Measurements from ENCODE around the gene RREB1. TPM values are rescaled to one million over a fixed set of nuclear protein-coding genes. Genes with fewer than 3 reads are reported as not detected.

Gene RREB1
- total RNA-seq, 1 donor from 2014 or later = 15.9 TPM

DNA sequence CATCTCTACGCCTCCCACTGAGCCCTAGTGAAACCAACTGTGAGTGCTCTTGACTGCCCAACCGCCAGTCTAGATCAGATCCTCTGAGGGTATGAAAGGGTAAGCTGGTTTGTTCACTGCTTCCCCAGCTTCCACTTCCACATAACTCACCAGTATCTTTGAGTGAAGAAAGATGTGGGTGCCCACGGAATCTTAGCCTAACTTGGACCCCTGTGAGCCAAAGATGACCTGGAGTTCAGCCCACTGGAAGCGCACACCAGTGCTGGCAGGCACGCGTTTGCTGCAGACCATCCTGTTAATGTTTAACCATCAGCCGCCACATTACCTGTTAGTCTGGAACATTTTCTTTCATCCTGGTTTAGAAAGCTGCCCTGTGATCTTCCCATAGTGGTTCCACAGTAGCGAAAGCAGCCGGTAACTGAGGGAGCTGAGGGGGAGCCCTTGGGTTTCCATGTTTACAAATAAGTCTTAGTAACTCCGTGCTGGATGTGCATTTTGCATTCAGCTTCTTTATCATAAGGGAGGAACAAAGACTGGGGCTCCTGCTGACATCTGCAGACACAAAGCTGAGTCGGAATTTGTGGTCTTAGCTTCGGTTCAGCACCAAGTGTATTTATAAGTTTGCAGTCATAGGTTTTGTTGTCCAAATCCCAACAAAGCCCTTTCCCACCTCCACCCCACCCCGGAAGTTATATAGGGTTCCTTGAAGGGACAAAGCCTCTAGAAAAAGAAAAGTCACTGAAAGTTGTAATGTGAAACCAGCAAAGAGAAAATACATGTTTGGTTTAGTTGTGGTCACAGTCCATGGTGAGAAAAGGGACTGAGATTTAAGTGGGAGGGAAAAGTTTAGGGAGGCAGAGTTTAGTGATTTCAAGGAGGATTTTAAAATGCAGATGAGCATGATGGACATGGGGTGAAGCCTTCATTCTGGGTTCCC, 134.2 kb downstream of the RREB1 start:
- peak overlapping the region; percentile 19 for H3K4me3 ChIP-seq (ENCODE audit: low read depth, low read length)
- TF ChIP-seq, protein P1, sequence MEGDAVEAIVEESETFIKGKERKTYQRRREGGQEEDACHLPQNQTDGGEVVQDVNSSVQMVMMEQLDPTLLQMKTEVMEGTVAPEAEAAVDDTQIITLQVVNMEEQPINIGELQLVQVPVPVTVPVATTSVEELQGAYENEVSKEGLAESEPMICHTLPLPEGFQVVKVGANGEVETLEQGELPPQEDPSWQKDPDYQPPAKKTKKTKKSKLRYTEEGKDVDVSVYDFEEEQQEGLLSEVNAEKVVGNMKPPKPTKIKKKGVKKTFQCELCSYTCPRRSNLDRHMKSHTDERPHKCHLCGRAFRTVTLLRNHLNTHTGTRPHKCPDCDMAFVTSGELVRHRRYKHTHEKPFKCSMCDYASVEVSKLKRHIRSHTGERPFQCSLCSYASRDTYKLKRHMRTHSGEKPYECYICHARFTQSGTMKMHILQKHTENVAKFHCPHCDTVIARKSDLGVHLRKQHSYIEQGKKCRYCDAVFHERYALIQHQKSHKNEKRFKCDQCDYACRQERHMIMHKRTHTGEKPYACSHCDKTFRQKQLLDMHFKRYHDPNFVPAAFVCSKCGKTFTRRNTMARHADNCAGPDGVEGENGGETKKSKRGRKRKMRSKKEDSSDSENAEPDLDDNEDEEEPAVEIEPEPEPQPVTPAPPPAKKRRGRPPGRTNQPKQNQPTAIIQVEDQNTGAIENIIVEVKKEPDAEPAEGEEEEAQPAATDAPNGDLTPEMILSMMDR (conservative IDR thresholded peaks at IDR 0.05; ENCODE audit: low read depth, low read length) = no peak

DNA sequence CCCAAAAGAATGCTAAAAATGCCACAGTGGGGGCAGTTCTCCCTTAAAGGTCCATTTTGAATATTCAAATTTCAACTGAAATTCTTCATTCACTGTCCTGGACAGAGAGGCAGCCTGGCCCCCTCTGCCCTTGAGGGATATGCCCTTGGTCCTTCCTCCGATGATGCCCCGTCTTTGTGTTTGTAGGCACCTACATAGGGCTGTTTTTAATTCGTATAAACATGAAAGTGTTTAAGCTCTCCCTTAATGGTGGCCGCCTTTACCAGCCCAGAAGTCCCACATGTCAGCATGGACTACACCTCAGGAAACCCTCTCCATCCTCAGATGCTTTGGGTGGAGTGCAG, 135.0 kb downstream of the RREB1 start:
- TF ChIP-seq, protein P1 (conservative IDR thresholded peaks at IDR 0.05; ENCODE audit: low read depth, low read length) = no peak
- DNase-seq (ENCODE audit: low read depth) = no peak

More for the DNA sequence above, 134.2 kb downstream of the RREB1 start:
- no peak for DNase-seq (ENCODE audit: low read depth)

DNA sequence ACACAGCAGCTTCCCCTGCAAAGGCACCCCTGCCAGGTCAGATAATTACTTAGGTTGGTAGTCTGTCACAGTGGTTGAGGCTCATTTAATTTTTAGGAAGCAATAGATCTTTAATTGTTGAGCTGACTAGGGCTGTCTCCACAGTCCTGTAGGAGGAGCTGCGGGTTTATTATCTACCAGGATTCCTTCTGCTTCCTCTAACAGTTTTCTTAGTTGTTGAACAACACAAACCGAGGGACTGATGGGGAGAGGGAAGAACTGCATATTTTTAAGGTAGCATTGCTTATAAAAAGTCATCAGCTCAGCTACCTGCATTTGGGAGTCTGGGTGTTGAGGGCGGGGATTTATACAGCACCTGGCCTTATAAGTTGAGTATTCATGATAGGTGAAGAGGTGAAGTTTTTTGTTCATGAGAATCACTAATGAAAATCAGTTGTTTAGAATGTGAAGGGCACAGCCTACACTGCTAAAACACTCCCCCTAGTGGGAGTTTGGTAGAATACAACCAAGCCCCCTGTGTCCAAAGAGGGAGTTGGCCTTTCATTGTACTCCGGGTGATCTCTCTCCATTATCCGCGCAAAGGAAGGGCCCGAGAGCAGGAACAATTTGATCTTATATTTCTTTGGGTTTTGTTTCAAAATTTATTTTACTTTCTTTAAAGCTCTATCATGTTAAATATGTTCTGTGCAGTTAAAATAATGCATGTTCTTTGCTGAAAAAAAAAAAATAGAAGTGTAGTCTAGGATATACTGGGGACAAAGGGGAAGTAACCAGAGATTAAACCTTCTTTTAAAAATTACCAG, 135.6 kb downstream of the RREB1 start:
- DNase-seq (ENCODE audit: low read depth) = no peak
- TF ChIP-seq, protein P1 (conservative IDR thresholded peaks at IDR 0.05; ENCODE audit: low read depth, low read length) = peak; percentile 93
- no peak overlapping the region for H3K4me3 ChIP-seq (ENCODE audit: low read depth, low read length)

More for the DNA sequence above, 135.0 kb downstream of the RREB1 start:
- H3K4me3 ChIP-seq (ENCODE audit: low read depth, low read length) = no peak overlapping the region

DNA sequence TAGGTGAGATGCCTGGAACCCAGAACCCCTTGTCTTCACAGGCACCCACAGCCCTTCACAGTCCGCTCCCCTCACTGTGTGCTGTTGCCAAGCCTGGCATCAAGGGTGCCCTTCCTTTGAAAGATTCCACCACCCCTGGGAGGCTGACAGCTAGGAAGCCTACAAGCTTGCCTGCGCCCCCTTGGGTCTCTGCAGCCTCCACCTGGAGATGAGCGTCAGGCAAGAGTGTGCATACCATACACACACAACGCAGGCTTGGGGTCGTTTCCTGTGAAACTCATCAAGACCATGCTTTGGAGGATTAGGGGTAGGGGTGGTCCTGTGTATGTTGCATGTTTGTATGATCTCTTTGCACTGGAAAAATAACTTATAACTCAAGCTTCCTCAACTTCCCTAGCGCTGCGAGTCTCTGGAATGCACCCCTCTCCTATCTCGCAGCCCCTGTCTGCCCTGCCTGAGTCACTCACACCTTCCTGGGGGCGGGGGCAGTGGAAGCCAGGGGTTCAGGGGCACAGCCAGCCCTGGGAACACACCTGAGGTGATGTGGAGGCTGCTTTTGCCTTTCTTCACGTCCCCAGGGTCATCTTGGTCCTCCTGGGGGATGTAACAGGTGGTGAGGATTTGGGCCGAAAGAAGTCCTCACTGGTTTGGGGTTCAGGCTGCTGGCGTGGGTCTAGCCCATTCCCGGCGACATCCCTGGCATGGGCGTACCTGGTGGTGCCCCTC, 138.1 kb downstream of the RREB1 start:
- DNase-seq (ENCODE audit: low read depth) = no peak
- no peak overlapping the region for H3K4me3 ChIP-seq (ENCODE audit: low read depth, low read length)
- TF ChIP-seq, protein P1 (conservative IDR thresholded peaks at IDR 0.05; ENCODE audit: low read depth, low read length) = no peak

DNA sequence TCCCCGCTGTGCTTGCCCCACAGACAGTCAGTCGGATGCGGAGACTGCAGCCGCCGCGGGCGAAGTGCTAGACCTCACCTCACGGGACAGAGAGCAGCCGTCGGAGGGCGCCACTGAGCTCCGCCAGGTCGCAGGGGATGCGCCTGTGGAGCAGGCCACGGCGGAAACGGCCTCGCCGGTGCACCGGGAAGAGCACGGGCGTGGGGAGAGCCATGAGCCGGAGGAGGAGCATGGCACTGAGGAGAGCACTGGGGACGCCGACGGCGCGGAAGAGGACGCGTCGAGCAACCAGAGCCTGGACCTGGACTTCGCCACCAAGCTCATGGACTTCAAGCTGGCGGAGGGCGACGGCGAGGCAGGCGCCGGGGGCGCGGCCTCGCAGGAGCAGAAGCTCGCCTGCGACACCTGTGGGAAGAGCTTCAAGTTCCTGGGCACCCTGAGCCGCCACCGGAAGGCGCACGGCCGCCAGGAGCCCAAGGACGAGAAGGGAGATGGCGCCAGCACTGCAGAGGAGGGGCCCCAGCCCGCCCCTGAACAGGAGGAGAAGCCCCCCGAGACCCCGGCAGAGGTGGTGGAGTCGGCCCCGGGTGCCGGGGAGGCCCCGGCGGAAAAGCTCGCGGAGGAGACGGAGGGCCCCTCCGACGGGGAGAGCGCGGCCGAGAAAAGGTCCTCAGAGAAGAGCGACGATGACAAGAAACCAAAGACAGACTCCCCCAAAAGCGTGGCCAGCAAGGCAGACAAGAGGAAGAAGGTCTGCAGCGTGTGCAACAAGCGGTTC, 138.8 kb downstream of the RREB1 start:
- no peak for DNase-seq (ENCODE audit: low read depth)
- no peak overlapping the region for H3K4me3 ChIP-seq (ENCODE audit: low read depth, low read length)
- TF ChIP-seq, protein P1 (conservative IDR thresholded peaks at IDR 0.05; ENCODE audit: low read depth, low read length) = peak; percentile 16

DNA sequence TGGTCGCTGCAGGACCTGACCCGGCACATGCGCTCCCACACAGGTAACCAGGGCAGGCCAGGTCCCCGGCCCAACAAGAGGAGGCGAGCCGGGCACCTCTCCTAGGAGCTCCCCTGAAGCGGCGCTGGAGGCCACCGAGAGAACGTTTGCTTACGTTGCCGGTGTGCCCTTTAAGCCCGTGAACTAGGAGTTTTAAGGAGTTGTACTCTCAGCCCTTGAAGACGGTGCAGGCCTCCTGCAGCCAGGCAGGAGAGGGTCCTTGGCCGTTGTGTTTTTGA, 139.4 kb downstream of the RREB1 start:
- no peak overlapping the region for H3K4me3 ChIP-seq (ENCODE audit: low read depth, low read length)
- TF ChIP-seq, protein P1 (conservative IDR thresholded peaks at IDR 0.05; ENCODE audit: low read depth, low read length) = no peak
- DNase-seq (ENCODE audit: low read depth) = no peak
